ENCODE data around the gene IQGAP2. TPM values are rescaled to one million over a fixed set of nuclear protein-coding genes. Genes with fewer than 3 reads are reported as not detected.

The IQGAP2 gene
- total RNA-seq, 1 experiment from 2014 or later = 0.59 TPM

DNA sequence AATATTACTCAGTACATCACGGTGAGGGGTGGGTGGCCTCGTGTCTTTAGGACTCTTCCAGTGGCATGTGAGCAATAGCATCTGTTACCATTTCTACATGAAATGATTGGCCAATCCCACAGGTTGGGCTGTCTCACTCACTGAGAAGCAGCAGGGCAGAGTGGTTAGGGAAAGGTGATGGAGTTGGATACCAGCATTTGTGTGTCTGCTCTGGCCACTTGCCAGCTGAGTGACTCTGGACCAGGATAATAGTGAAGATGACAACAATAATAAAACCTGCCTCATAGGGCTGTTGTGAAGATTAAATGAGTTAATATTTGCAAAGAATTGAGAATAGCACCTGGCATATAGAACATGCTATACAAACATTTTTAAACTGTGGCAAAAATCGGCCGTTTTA is 42.0 kb downstream of the IQGAP2 start:
- ATAC-seq (no peak), DNase-seq (ENCODE audit: low read depth, low spot score) (no peak)
- no peak overlapping the region for H3K4me3 ChIP-seq (ENCODE audit: low read depth in 2 of 2, low read length in 2 of 2)
- no peaks in the 10 kb centered on the region for H3K4me1 ChIP-seq (ENCODE audit: control insufficient read depth, insufficient read depth, low read length)
- BruUV-seq (replicated peaks) = no TSS peak
- no peaks in the 10 kb centered on the region for H3K9me3 ChIP-seq (ENCODE audit: control insufficient read depth, insufficient read depth, low read depth, low read length)
- intact Hi-C loops (cut with micrococcal nuclease; ENCODE audit: unreplicated experiment) (no loop called here), in situ Hi-C loops (cut with HindIII; ENCODE audit: low pct_unique_long_range_greater_than_20kb, low sequenced_read_pairs) (no loop called here)
- TF ChIP-seq, protein P1, sequence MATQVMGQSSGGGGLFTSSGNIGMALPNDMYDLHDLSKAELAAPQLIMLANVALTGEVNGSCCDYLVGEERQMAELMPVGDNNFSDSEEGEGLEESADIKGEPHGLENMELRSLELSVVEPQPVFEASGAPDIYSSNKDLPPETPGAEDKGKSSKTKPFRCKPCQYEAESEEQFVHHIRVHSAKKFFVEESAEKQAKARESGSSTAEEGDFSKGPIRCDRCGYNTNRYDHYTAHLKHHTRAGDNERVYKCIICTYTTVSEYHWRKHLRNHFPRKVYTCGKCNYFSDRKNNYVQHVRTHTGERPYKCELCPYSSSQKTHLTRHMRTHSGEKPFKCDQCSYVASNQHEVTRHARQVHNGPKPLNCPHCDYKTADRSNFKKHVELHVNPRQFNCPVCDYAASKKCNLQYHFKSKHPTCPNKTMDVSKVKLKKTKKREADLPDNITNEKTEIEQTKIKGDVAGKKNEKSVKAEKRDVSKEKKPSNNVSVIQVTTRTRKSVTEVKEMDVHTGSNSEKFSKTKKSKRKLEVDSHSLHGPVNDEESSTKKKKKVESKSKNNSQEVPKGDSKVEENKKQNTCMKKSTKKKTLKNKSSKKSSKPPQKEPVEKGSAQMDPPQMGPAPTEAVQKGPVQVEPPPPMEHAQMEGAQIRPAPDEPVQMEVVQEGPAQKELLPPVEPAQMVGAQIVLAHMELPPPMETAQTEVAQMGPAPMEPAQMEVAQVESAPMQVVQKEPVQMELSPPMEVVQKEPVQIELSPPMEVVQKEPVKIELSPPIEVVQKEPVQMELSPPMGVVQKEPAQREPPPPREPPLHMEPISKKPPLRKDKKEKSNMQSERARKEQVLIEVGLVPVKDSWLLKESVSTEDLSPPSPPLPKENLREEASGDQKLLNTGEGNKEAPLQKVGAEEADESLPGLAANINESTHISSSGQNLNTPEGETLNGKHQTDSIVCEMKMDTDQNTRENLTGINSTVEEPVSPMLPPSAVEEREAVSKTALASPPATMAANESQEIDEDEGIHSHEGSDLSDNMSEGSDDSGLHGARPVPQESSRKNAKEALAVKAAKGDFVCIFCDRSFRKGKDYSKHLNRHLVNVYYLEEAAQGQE (IDR thresholded peaks at IDR 0.05; ENCODE audit: insufficient read depth in 1 of 2, low read depth in 2 of 2, low read length in 1 of 2) = no peak
- TF ChIP-seq SIN3A (IDR thresholded peaks at IDR 0.05; ENCODE audit: borderline replicate concordance, insufficient read depth, low read depth, low read length) (no peak), POLR2AphosphoS5 (IDR thresholded peaks at IDR 0.05; ENCODE audit: low read depth, low read length) (no peak), TCF7L2 (IDR thresholded peaks at IDR 0.05; ENCODE audit: low read depth, low read length) (no peak)
- TF ChIP-seq, protein P2, sequence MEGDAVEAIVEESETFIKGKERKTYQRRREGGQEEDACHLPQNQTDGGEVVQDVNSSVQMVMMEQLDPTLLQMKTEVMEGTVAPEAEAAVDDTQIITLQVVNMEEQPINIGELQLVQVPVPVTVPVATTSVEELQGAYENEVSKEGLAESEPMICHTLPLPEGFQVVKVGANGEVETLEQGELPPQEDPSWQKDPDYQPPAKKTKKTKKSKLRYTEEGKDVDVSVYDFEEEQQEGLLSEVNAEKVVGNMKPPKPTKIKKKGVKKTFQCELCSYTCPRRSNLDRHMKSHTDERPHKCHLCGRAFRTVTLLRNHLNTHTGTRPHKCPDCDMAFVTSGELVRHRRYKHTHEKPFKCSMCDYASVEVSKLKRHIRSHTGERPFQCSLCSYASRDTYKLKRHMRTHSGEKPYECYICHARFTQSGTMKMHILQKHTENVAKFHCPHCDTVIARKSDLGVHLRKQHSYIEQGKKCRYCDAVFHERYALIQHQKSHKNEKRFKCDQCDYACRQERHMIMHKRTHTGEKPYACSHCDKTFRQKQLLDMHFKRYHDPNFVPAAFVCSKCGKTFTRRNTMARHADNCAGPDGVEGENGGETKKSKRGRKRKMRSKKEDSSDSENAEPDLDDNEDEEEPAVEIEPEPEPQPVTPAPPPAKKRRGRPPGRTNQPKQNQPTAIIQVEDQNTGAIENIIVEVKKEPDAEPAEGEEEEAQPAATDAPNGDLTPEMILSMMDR (IDR thresholded peaks at IDR 0.05) = no peak
- ChIA-PET POLR2A (no interaction called here), CTCF (no interaction called here)
- peaks cover 16% of the 10 kb centered on the region for H3K27me3 ChIP-seq (ENCODE audit: control insufficient read depth, insufficient read depth, low read length)
- no peak overlapping the region for H3K27ac ChIP-seq (ENCODE audit: low read length)
- H3K36me3 ChIP-seq (ENCODE audit: control insufficient read depth, insufficient read depth, low read length) = no peaks in the 10 kb centered on the region; the same call in 1 of the 2 replicates

DNA sequence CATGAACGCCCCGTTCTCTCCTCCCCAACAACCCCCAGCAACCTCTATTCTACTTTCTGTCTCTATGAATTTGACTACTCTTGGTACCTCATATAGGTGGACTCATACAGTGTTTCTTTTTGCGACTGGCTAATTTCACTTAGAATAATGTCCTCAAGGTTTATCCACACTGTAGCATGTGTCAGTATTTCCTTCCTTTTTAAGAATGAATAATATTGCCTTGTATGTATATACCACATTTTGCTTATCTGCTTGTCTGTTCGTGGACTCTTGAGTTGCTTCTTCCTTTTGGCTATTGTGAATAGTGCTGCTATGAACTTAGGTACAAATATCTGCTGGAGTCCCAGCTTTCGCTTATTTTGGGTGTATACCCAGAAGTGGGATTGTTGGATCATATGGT is 42.7 kb downstream of the IQGAP2 start:
- TF ChIP-seq, protein P2 (IDR thresholded peaks at IDR 0.05) = no peak
- TF ChIP-seq, protein P1 (IDR thresholded peaks at IDR 0.05; ENCODE audit: insufficient read depth in 1 of 2, low read depth in 2 of 2, low read length in 1 of 2) = no peak
- TF ChIP-seq TCF7L2 (IDR thresholded peaks at IDR 0.05; ENCODE audit: low read depth, low read length) = no peak
- no peak for TF ChIP-seq SIN3A (IDR thresholded peaks at IDR 0.05; ENCODE audit: borderline replicate concordance, insufficient read depth, low read depth, low read length)
- no peak for TF ChIP-seq POLR2AphosphoS5 (IDR thresholded peaks at IDR 0.05; ENCODE audit: low read depth, low read length)
- POLR2A ChIA-PET = no interaction called here
- Histone ChIP-seq H3K9me3 (ENCODE audit: control insufficient read depth, insufficient read depth, low read depth, low read length) (no peaks in the 10 kb centered on the region), H3K27ac (ENCODE audit: low read length) (no peak overlapping the region), H3K27me3 (ENCODE audit: control insufficient read depth, insufficient read depth, low read length) (peaks cover 20% of the 10 kb centered on the region), H3K36me3 (ENCODE audit: control insufficient read depth, insufficient read depth, low read length) (no peaks in the 10 kb centered on the region; the same call in 1 of the 2 replicates), H3K4me3 (ENCODE audit: low read depth in 2 of 2, low read length in 2 of 2) (no peak overlapping the region), H3K4me1 (ENCODE audit: control insufficient read depth, insufficient read depth, low read length) (no peaks in the 10 kb centered on the region)
- CTCF ChIA-PET = no interaction called here
- ATAC-seq (no peak), DNase-seq (ENCODE audit: low read depth, low spot score) (no peak)
- no TSS peak for BruUV-seq (replicated peaks)
- intact Hi-C loops (cut with micrococcal nuclease; ENCODE audit: unreplicated experiment) = no loop called here
- in situ Hi-C loops (cut with HindIII; ENCODE audit: low pct_unique_long_range_greater_than_20kb, low sequenced_read_pairs) = no loop called here
